ENCODE measurements around the gene SHISAL2A.

DNA sequence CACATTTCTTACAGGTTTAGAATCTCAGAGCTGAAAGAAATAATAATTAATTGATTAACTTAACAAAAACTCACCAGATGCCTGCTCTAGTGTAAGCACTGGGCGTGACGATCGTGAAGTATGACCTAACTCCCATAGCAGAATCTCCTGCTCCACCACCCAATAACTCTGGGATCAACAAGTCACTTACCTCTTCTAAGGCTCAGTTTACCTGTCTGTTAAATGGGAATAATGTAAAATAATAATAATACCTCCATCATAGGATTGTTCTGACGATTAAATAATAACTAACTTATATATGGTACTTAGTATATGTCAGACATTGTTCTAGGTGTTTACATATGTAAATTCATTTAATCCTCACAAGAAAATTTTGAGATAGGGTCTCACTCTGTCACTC, 40.5 kb downstream of the SHISAL2A start:
- TF ChIP-seq POLR2A (IDR thresholded peaks at IDR 0.05; ENCODE audit: low read depth, low read length) (no peak), TAF1 (IDR thresholded peaks at IDR 0.05; ENCODE audit: low read depth, low read length) (no peak), POLR2AphosphoS5 (IDR thresholded peaks at IDR 0.05; ENCODE audit: low read depth, low read length) (no peak), SPI1 (IDR thresholded peaks at IDR 0.05; ENCODE audit: low read depth, low read length) (no peak), POU2F2 (IDR thresholded peaks at IDR 0.05; ENCODE audit: low read depth, low read length) (no peak), PAX5 (IDR thresholded peaks at IDR 0.05; ENCODE audit: insufficient read depth, low read length, severe bottlenecking) (no peak)

Data from GM12891 (cell line).